Measurements from ENCODE around the gene HORMAD2. TPM values are rescaled to one million over a fixed set of nuclear protein-coding genes. Genes with fewer than 3 reads are reported as not detected.
A peak's percentile ranks its signal among the peaks of the same experiment; 100 is the strongest.

Gene HORMAD2
- total RNA-seq, 2 donors from 2014 or later, result not detected

DNA sequence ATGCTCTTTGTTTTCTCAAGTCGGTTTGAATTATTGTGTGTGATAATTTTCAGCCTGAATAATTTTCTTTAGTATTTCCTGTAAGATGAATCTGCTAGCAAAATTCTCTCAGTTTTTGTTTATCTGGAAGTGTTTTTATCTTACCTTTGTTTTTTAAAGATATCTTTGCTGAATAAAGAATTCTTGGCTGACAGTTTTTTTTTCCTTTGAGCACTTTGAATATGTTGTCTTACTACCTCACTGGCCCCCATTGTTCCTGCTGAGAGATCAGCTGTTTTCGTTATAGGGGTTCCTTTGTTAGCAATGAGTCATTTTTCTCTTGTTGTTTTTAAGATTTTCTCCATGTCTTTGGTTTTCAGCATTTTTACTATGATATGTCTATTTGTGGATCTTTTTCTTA lies 63.0 kb downstream of the HORMAD2 start:
- no peak for DNase-seq
- ATAC-seq, result no peak
- intact Hi-C loops (cut with DNase I), result no loop called here

DNA sequence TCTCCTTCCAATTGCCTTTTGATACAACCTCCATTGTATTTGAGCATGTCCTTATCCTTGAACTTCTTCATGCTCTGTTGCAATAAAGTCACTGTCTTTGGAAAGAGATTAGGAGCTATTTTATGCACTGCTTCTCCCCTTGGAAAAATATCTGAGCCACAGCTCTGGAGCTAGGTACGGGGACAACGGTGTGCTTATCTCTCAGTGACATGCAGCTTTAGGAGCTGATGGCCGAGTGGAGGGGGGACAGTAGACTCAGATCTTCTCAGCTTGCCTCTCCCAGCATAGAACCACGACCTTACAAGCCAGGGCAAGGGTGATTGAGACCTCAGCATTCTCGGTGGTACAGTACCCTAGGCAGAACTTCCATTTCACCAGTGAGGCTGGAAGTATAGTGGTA lies 64.1 kb downstream of the HORMAD2 start:
- ATAC-seq (no peak), DNase-seq (no peak)

DNA sequence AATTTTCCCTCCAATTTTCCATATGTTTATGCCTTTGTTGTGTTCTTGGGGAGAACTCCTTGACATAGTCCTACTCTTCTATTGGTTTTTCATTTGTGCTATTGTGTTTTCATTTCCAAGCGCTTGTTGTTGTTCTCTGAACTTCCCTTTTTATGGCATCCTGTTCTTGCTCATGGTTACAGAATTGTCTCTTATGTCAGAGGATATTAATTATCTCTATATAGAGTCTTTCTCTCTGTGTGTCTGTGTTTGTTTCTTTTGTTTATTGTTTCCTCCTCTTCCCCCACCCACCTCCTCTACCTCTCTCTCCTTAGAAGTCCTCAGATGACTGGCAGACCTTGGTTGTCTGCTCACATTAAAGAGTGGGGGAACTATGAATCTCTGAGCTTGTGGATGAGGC lies 69.9 kb downstream of the HORMAD2 start:
- DNase-seq (no peak), ATAC-seq (no peak)
- intact Hi-C loops (cut with DNase I), result no loop called here

More for the DNA sequence above, 64.1 kb downstream of the HORMAD2 start:
- intact Hi-C loops (cut with DNase I), result no loop called here

DNA sequence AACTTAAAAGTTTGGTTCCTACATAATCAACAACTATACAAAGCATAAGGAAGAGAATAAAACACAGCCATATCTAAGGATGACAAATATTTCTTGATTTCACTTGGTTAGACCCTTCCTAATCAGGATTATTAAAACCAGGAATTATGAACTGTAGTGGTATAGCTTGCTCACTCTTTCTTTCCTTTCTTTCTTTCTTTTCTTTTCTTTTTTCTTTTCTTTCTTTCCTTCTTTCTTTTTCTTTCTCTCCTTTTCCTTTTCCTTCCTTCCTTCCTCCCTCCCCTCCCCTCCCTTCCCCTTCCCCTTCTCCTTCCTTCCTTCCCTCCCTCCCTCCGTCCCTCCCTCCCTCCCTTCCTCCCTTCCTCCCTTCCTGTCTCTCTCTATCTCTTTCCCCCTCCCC lies 78.0 kb downstream of the HORMAD2 start:
- ATAC-seq (no peak), DNase-seq (no peak)
- intact Hi-C loops (cut with DNase I), result no loop called here

DNA sequence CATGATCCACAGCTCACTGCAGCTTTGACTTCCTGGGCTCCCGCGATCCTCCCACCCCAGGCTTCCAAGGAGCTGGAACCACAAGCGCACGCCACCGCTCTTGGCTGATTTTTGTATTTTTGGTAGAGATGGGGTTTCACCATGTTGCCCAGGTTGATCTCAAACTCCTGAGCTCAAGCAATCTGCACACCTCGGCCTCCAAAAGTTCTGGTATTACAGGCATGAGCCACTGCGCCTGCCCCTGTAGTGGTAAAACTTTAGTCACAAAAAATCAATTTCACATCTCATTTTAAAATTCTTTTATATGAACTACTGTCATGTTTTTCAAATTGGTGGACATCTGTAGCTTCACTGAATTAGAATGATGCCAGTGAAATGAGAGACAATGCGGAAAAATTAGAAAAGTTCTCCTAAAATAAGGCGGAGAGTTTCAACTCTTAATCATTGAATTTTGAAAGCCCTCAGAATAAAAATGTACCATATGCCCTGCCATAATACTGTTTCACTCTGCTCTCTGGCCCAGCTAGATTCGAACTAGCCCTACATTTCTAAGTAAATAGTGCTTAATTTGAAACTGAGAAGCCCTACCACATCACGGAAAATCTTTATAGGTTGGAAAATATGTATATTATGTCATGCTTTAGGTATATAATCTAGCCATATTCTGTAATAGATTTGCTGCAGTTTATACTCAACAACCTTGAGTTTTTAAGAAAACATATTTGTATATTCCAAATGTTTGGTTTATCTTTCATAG lies 78.7 kb downstream of the HORMAD2 start:
- DNase-seq, result no peak
- intact Hi-C loops (cut with DNase I), result no loop called here
- ATAC-seq, result no peak

DNA sequence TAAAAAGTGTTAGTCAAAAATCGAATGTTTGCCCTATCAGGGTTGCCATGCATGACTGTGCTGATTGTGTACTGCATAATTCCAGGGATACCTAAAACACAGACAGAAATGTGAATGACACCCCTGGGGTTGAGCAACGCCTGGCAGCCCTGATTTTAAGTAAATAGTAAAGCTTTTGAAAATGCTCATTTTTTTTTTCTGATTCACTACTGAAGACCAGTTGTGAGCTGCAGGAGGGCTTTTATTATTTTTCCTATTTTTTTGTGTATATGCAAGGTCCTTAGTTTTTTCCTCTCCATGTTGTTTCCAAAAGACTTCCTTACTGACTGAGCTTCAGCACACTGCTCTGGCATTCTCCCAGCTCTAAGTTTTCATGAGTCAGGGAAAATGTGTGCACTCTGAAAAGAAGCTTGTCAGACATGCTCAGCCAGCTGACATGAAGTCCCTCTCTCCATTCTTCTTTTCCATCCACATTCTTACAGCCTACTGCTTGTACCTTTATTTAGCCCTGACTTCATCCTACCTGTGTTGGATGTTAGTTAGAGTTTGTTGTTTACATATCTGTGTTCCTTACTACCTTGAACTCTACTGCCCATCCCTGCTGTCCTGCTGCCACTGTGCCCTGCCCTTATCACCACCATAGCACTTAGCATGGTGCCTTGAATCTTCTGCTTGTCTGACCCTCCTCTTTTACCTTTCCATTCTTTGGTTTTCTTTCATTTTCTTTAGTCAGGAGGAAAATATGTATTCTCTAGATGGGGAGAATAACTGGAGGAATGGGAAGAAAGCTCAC lies 79.5 kb downstream of the HORMAD2 start:
- intact Hi-C loops (cut with DNase I), result no loop called here
- DNase-seq (peak; percentile 33), ATAC-seq (peak; percentile 5 to 89)

DNA sequence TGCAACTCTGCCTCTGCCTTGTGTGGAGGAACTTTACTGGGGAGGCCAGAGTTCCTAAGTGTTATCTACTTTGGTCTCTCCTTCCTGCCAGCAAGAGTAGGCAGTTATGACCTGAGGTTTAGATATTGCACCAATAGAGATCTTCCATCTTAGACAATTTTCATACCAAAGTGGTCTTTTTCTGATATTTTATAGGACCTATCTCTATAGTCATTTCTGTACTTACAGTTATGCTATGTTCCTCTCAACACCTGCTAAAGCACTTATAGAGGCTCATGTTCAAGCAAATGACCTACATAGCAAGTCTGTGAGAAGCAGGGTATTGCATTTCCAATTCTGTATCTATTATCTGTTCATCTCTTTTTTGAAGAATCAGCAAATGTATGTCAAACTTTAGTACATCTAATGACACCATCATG lies 80.8 kb downstream of the HORMAD2 start:
- DNase-seq, result no peak
- intact Hi-C loops (cut with DNase I), result no loop called here

DNA sequence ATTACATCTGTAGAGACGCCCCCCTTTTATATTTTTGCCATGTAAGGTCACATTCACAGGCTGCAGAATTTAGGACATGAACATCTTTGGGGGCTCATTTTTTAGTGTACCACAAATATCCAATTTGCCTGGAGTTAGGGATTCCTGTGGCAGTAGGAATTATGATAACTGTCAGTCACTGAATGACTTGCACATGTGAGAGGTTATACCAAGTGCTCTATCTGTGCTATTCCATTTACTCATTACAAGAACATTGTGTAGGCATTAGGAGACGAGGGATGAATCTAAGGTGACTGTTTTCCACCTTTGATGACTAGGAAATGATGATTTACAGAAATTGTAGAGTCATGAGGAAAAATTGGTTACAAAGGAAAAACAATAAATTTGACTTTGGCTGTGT lies 87.0 kb downstream of the HORMAD2 start:
- intact Hi-C loops (cut with DNase I), result no loop called here
- ATAC-seq (no peak), DNase-seq (no peak)

More for the DNA sequence above, 80.8 kb downstream of the HORMAD2 start:
- no peak for ATAC-seq

DNA sequence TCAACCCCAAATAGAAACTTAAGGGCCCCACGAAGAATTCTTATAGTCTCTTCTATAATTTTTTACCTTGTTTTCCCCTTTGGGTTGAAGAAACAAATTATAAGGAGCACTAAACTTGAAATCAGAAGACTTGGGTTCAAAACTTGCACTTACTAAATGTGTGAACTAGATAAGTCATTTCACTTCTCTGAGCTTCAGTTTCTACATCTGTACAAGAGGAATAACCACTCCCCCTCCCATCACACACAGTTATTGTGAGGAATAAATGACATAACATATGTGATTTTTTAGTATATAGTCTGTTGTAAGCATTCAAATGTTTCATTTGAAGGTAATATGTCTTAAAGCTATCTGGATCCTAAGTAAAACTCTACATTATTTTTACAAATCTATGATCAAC lies 87.5 kb downstream of the HORMAD2 start:
- no peak for ATAC-seq
- no peak for DNase-seq
- intact Hi-C loops (cut with DNase I), result no loop called here

DNA sequence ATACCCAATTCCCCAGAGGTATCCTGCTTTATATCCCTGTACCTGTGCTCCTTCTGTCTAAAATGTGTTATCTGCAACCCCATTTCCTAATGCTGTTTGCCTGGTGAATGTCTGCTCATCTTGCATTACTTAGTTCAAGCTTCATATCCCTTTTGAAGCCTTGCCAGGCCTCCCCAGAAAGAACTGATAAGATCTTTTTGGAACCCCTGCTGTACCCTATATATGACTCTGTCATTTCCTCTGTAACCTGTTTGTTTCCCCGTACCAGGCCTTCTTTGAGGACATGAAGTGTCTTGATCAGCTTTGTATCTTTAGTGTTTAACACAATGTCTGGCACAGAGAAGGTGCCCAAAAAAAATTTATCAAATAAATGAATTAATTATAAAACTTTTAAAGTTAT lies 88.7 kb downstream of the HORMAD2 start:
- intact Hi-C loops (cut with DNase I), result no loop called here
- DNase-seq (no peak), ATAC-seq (no peak)

DNA sequence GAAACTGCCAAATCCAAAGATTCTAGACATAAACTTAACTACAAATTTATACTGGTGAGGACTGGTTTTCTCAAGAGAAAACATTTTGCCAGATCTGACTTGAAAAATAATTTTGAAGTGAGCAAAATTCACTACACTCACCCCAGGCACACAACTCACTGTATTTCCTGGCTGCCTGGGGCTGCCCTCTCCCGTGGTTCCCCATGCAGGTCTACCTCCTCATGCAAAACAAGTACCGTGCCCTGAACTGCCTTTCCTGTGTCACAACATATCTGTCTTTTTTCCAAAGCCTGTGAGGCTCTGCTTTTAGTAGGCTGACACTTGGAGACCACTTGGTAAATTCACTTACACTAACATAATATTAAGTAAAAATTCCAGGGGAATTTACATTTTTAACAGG lies 89.9 kb downstream of the HORMAD2 start:
- ATAC-seq, result no peak
- no peak for DNase-seq
- intact Hi-C loops (cut with DNase I), result no loop called here

DNA sequence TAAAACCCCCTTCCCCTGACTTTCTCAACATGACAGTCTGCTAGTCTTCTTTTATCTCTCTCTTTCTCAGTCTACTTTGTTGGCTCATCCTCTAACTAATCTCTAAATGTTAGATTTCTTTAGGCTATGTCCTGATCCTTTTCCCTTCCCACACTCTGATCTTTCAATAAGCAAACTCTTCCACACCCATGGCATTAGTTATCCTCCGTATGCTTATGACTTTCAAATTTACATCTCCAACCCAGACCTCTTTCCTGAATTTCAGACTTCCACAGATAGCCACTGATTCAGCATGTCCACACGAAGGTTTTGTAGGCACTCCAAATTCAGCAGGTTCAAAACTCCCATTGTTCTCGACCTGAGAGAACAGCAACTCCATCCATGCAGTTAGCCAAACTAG lies 90.7 kb downstream of the HORMAD2 start:
- intact Hi-C loops (cut with DNase I), result no loop called here
- ATAC-seq, result no peak

DNA sequence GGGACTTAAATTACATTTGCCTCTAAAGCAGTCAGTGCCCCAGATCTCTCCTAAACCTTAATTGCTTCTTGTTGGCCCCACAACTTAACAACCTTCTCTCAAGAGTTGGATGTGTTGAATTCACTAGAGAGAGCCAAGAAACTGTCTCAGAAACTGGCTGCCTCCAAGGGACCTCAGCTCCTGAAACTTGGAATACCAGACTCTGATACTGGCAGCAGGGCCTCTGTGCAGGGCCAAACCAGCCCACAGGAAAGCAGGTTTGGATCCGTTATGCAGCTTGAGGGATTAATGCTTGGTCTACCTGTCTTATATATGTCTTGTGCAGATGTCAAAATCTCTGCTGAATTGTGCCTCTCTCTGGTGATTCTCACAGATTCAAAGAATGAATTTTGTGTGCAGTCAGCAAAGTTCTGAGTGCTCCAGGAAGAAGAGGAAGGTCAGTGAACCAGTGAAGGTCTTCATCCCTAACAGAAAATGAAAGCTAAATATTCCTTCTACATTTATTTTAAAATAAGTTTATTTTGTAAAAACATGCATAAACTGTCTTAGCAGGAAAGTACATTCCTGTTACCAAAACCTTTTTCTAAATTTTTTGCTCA lies 95.5 kb downstream of the HORMAD2 start:
- no peak for ATAC-seq
- no peak for DNase-seq
- intact Hi-C loops (cut with DNase I), result no loop called here

More for the DNA sequence above, 90.7 kb downstream of the HORMAD2 start:
- no peak for DNase-seq

DNA sequence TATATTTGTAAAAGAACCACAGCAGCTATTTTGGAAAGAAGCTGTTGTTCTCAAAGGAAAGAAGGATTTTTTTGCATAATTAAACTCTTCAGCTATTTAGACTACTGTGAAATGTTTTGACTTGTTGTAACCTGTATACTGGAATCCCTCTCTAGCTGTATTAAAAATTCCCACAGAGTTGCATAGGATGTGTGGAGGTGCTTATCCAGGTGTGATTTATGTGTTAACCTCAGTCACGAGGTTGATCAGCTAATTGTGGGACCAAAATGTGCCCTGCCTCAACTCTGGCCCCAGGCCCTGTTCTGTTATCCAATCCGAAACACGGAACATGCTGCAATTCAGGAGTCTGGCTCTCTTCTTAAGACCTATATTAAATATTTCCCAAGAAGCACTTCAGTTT lies 96.2 kb downstream of the HORMAD2 start:
- DNase-seq, result no peak
- intact Hi-C loops (cut with DNase I), result no loop called here
- no peak for ATAC-seq

DNA sequence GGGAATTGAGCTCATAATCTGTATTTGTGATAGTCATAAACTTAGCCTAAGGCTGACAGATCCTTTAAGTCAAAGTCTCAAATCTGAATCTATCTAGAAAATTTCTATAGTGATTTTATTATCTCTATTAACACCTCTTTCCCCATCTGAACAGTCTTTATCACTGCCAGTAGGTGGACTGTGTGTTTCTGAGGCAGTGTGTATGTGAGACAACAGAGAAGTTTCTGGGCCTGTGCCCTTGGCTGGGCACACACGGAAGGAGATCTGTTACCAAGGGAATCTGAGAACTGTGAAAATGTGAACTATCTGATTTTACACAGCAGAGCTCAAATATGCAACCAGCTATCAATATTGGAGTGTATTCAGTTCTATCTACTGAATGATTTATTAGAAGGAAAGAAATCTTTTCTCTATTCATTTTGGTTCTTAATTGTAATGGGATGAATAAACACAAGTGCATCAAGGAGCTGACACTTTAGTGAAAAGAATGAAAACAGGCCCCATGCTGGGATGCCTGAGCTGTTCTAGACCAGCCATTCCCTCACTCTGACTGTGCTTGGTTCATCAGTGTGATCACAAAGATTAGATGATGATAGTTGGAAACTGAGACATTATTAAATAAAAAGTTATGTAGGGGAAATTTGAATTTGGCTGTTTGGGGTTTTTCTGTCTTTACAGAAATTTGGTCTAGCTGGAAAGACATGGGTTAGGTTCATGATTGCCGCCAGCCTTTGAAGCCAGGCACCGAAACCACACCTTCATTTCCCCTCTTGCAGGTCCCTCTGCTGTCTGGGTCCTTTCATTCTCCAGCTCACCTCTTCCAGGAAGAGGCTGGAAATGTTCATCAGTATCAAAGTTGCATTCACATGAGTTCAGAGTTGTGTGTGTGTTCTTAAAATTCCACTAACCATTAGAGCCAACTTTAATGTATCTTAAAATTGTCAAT lies 98.2 kb downstream of the HORMAD2 start:
- ATAC-seq (peak in 1 of 2 donors; percentile 24), DNase-seq (no peak)
- intact Hi-C loops (cut with DNase I), result no loop called here

DNA sequence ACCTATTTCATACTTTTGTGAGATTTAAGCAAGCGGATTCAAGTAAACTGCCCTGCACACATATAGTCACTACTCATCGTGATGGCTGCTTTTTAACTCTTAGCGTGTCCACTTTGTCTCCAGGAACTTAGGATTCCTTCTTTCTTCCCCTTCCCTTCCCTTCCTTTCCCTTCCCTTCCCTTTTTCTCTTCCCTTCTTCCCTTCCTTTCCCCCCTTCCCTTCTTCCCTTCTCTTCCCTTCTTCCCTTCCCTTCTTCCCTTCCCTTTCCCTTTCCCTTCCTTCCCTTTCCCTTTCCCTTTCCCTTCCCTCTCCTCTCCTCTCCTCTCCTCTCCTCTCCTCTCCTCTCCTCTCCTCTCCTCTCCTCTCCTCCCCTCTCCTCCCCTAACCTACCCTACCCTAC lies 100.4 kb downstream of the HORMAD2 start:
- ATAC-seq (no peak), DNase-seq (no peak)
- intact Hi-C loops (cut with DNase I), result no loop called here

DNA sequence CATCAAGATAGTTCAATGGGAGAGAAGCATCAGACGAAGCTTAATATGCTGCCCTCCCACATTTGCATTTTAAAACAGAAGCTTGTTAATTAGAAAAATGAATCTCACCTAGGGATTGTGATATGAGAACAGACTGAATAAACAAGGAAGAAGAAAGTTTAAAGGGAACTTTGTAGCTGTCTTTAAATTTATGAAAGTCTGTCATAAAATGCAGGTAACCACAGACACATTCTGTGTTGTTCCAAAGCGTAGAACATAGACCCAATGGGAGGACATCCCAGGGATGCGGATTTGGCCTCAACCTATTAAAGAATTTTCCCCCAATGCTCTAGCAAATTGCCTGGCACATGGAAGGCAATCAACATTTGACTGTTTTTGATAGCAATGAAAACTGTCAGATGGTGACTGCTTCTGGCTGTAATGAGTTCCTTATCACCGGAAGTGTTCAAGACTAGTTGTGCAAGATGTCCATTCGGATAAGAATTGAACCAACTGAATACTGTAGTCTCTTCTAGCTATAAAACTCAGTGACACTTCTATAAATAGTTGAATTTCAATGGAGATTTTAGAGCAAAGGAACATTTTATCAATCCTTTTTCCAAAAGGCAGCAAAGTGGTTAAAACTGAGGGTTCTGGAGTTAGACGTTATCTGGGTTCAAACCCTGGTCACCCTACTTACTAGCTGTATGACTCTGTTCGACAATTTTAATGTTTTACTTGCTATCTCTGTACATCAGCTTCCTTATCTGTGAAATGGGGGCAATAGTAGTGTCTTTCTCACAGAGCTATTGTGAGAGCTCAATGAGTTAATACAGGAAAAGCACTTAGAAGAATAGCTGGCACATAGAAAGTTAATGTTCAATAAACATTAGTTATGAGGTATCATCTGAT lies 101.4 kb downstream of the HORMAD2 start:
- ATAC-seq, result no peak
- intact Hi-C loops (cut with DNase I), result no loop called here

DNA sequence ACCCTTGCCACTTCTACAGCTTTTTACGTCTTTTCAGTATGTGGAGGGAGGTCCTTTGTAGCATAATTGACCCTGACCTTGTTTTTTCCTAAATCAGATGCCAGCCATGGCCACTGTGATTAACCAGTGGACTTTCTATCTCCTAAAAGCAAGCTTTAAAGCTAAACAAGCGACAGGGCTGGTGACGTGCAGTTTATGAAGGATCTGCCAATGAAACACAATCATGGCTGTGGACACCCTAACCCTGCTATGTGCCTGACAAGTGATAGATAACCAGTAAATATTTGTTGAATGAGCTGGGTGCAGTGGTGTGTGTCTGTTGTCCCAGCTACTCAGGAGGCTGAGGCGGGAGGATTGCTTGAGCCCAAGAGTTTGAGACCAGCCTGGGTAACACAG lies 102.1 kb downstream of the HORMAD2 start:
- DNase-seq, result no peak
- no peak for ATAC-seq
- intact Hi-C loops (cut with DNase I), result no loop called here

More for the DNA sequence above, 101.4 kb downstream of the HORMAD2 start:
- DNase-seq, result no peak

Data from left cardiac atrium (tissue), 4 donors.